ENCODE results near the gene ATG13.
"Not testable (repeated sequence)": the region's sequence is repeated elsewhere in the genome, so short reads cannot be mapped to it uniquely, and the experiment has no call there.

ATG13 gene

GRCh38 chr11:46617134-46617971, at the start of gene ATG13, which contains the start of gene HARBI1:
ATG13 (plus strand) TSS chr11:46617553; CDS start chr11:46644292, 26,739 bp downstream.
HARBI1 (minus strand) TSS chr11:46617227; CDS start chr11:46616237, 990 bp downstream.
- H3K36me3 ChIP-seq (ENCODE audit: insufficient read depth, insufficient read length, low read length) = peaks cover 23% of the 10 kb centered on the region
- peak within 1 kb of the TSS; percentile 99 for H3K4me3 ChIP-seq (ENCODE audit: insufficient read length, low read depth)
- H3K27me3 ChIP-seq (ENCODE audit: insufficient read depth, insufficient read length) = no peaks in the 10 kb centered on the region
- no peaks in the 10 kb centered on the region for H3K9me3 ChIP-seq (ENCODE audit: insufficient read depth, low read length)
- H3K9ac ChIP-seq (ENCODE audit: insufficient read length, low read depth) = peak within 1 kb of the TSS; percentile 99
- no peaks in the 10 kb centered on the region for H3K4me1 ChIP-seq (ENCODE audit: insufficient read depth, insufficient read length)
- DNase-seq (ENCODE audit: low read depth, low spot score) = peak; percentile 88
- peak; percentile 69 for TF ChIP-seq YY1 (IDR thresholded peaks at IDR 0.05; ENCODE audit: insufficient read depth, insufficient read length)
- TF ChIP-seq SUZ12 (IDR thresholded peaks at IDR 0.05; ENCODE audit: extremely low read depth, insufficient read depth, insufficient read length) = no peak
- no peak for TF ChIP-seq ZNF274 (IDR thresholded peaks at IDR 0.05; ENCODE audit: low read depth, low read length)

DNA sequence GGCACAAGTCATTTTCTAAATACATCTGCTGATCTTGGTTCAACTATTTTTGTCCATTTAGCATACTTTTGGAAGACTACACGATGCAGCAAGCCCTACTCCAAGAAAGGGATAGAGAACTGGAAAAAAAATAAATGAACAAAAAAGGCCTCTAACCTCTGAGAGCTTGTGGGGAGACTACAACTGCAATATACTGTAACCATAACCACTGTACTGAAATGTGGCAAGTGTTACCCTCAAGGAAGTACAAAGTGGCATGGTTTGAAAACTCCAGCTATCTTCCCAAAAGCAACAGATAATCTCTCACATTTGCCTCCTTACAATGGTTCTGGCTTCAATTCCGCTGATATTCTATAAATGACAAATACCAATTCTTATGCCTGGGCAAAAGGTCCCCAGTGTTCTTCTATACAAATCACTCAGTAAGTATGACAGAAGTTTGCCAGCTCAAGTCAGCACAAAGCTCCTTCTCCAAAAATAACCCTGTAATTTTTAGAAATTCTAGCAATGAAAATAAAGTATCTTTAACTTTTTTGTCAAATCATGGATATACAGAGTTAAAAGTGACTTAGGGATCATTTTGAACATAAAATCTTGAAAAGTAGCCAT, 46.5 kb upstream of the ATG13 start:
- Histone ChIP-seq H3K9ac (ENCODE audit: insufficient read length, low read depth) (no peak overlapping the region), H3K27me3 (ENCODE audit: insufficient read depth, insufficient read length) (no peaks in the 10 kb centered on the region), H3K4me1 (ENCODE audit: insufficient read depth, insufficient read length) (no peaks in the 10 kb centered on the region), H3K36me3 (ENCODE audit: insufficient read depth, insufficient read length, low read length) (peaks cover 3% of the 10 kb centered on the region), H3K4me3 (ENCODE audit: insufficient read length, low read depth) (no peak overlapping the region), H3K9me3 (ENCODE audit: insufficient read depth, low read length) (peaks cover 8% of the 10 kb centered on the region)
- DNase-seq (ENCODE audit: low read depth, low spot score) = no peak
- TF ChIP-seq SUZ12 (IDR thresholded peaks at IDR 0.05; ENCODE audit: extremely low read depth, insufficient read depth, insufficient read length) = no peak

DNA sequence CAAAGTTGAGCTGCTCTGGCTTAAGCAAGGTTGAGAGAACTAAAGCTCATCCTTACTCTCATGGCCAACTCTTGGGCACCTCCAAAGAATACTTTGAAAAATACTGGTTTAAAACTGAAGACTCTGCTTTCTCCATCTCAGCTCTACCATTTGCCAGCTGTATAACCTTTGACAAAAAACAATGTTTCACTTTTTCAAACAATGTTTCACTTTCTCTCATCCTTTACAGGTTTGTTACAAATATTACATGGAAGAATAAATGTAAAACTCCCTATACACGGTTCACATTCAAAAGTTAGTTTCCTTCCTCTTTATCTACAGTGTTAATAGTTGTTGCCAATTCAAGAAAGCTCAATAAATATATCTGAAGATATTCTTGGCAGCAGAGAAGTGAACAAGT, 42.7 kb upstream of the ATG13 start:
- DNase-seq (ENCODE audit: low read depth, low spot score) = no peak
- Histone ChIP-seq H3K9ac (ENCODE audit: insufficient read length, low read depth) (no peak overlapping the region), H3K27me3 (ENCODE audit: insufficient read depth, insufficient read length) (no peaks in the 10 kb centered on the region), H3K4me1 (ENCODE audit: insufficient read depth, insufficient read length) (no peaks in the 10 kb centered on the region), H3K9me3 (ENCODE audit: insufficient read depth, low read length) (peaks cover 8% of the 10 kb centered on the region), H3K4me3 (ENCODE audit: insufficient read length, low read depth) (no peak overlapping the region), H3K36me3 (ENCODE audit: insufficient read depth, insufficient read length, low read length) (peaks cover 3% of the 10 kb centered on the region)
- TF ChIP-seq YY1 (IDR thresholded peaks at IDR 0.05; ENCODE audit: insufficient read depth, insufficient read length) = no peak
- no peak for TF ChIP-seq ZNF274 (IDR thresholded peaks at IDR 0.05; ENCODE audit: low read depth, low read length)
- TF ChIP-seq SUZ12 (IDR thresholded peaks at IDR 0.05; ENCODE audit: extremely low read depth, insufficient read depth, insufficient read length) = no peak

DNA sequence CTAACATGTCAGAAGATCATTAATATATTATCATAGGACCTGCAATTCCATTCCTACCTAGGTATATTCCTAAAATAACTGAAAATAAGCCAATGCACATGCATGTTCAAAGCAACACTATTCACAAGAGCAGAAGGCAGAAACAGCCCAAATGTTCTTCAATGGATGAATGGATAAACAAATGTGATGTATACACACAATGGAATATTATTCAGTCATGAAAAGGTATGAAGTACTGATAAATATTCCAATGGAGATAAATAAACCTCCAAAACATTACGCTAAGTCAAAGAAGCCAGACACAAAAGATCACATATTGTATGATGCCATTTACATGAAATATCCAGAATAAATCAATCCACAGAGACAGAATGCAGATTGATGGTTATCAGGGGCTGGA, 40.3 kb upstream of the ATG13 start:
- H3K9ac ChIP-seq (ENCODE audit: insufficient read length, low read depth) = no peak overlapping the region
- H3K4me3 ChIP-seq (ENCODE audit: insufficient read length, low read depth) = no peak overlapping the region
- TF ChIP-seq ZNF274 (IDR thresholded peaks at IDR 0.05; ENCODE audit: low read depth, low read length) (no peak), YY1 (IDR thresholded peaks at IDR 0.05; ENCODE audit: insufficient read depth, insufficient read length) (no peak), SUZ12 (IDR thresholded peaks at IDR 0.05; ENCODE audit: extremely low read depth, insufficient read depth, insufficient read length) (no peak)
- H3K27me3 ChIP-seq (ENCODE audit: insufficient read depth, insufficient read length) = no peaks in the 10 kb centered on the region
- no peak for DNase-seq (ENCODE audit: low read depth, low spot score)
- peaks cover 8% of the 10 kb centered on the region for H3K9me3 ChIP-seq (ENCODE audit: insufficient read depth, low read length)
- H3K36me3 ChIP-seq (ENCODE audit: insufficient read depth, insufficient read length, low read length) = peaks cover 3% of the 10 kb centered on the region
- H3K4me1 ChIP-seq (ENCODE audit: insufficient read depth, insufficient read length) = no peaks in the 10 kb centered on the region

DNA sequence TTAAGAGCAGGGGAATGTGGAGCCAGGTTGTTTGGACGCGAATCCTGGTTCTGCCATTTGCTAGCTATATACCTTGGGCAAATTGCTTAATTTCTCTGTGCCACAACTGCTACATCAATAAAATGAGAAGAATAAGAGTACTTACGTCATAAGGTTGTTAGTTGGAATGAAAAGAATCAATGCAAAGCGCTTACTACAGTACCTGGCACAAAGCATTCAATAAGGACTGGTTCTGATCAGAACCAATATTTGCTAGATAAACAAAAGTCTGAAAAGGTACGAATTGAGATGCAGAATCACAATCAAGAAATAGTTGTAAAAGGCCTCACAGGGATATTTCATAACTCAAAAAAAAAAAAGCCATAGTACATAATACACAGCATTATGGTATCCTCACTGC, 34.8 kb upstream of the ATG13 start:
- Histone ChIP-seq H3K36me3 (ENCODE audit: insufficient read depth, insufficient read length, low read length) (peaks cover 7% of the 10 kb centered on the region), H3K4me3 (ENCODE audit: insufficient read length, low read depth) (no peak overlapping the region), H3K9me3 (ENCODE audit: insufficient read depth, low read length) (no peaks in the 10 kb centered on the region; the same call in 1 of the 2 replicates), H3K9ac (ENCODE audit: insufficient read length, low read depth) (no peak overlapping the region), H3K27me3 (ENCODE audit: insufficient read depth, insufficient read length) (no peaks in the 10 kb centered on the region), H3K4me1 (ENCODE audit: insufficient read depth, insufficient read length) (no peaks in the 10 kb centered on the region)
- TF ChIP-seq SUZ12 (IDR thresholded peaks at IDR 0.05; ENCODE audit: extremely low read depth, insufficient read depth, insufficient read length) = no peak
- TF ChIP-seq YY1 (IDR thresholded peaks at IDR 0.05; ENCODE audit: insufficient read depth, insufficient read length) = no peak
- DNase-seq (ENCODE audit: low read depth, low spot score) = no peak

DNA sequence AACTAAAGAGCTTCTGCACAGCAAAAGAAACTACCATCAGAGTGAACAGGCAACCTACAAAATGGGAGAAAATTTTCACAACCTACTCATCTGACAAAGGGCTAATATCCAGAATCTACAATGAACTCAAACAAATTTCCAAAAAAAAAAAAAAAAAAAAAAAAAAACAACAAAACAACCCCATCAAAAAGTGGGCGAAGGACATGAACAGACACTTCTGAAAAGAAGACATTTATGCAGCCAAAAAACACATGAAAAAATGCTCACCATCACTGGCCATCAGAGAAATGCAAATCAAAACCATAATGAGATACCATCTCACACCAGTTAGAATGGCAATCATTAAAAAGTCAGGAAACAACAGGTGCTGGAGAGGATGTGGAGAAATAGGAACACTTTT, 33.8 kb upstream of the ATG13 start:
- not testable (repeated sequence) for H3K36me3 ChIP-seq (ENCODE audit: insufficient read depth, insufficient read length, low read length); DNase-seq (ENCODE audit: low read depth, low spot score); H3K27me3 ChIP-seq (ENCODE audit: insufficient read depth, insufficient read length); H3K9me3 ChIP-seq (ENCODE audit: insufficient read depth, low read length); H3K9ac ChIP-seq (ENCODE audit: insufficient read length, low read depth); H3K4me1 ChIP-seq (ENCODE audit: insufficient read depth, insufficient read length); H3K4me3 ChIP-seq (ENCODE audit: insufficient read length, low read depth)

DNA sequence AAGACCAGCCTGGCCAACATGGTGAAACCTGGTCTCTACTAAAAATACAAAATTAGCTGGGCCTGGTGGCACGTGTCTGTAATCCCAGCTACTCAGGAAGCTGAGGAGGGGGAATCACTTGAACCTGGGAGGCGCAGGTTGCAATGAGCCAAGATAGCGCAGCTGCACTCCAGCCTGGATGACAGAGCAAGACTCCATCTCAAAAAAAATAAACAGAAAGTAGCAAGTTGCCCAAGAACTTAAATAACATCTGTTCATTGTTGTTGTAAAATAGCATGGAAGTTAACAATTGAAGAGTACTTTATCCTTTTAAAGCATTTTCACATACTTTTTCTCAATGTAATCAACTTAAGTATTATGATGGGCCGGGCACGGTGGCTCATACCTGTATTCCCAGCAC, 29.2 kb upstream of the ATG13 start:
- no peak for TF ChIP-seq YY1 (IDR thresholded peaks at IDR 0.05; ENCODE audit: insufficient read depth, insufficient read length)
- no peak for TF ChIP-seq SUZ12 (IDR thresholded peaks at IDR 0.05; ENCODE audit: extremely low read depth, insufficient read depth, insufficient read length)
- TF ChIP-seq ZNF274 (IDR thresholded peaks at IDR 0.05; ENCODE audit: low read depth, low read length) = no peak
- Histone ChIP-seq H3K9ac (ENCODE audit: insufficient read length, low read depth) (no peak overlapping the region), H3K27me3 (ENCODE audit: insufficient read depth, insufficient read length) (no peaks in the 10 kb centered on the region), H3K36me3 (ENCODE audit: insufficient read depth, insufficient read length, low read length) (peaks cover 7% of the 10 kb centered on the region), H3K4me3 (ENCODE audit: insufficient read length, low read depth) (no peak overlapping the region), H3K9me3 (ENCODE audit: insufficient read depth, low read length) (no peaks in the 10 kb centered on the region; the same call in 1 of the 2 replicates), H3K4me1 (ENCODE audit: insufficient read depth, insufficient read length) (no peaks in the 10 kb centered on the region)
- no peak for DNase-seq (ENCODE audit: low read depth, low spot score)

Measured in NT2/D1 (cell line).